ENCODE results near the gene OR1B1.

DNA sequence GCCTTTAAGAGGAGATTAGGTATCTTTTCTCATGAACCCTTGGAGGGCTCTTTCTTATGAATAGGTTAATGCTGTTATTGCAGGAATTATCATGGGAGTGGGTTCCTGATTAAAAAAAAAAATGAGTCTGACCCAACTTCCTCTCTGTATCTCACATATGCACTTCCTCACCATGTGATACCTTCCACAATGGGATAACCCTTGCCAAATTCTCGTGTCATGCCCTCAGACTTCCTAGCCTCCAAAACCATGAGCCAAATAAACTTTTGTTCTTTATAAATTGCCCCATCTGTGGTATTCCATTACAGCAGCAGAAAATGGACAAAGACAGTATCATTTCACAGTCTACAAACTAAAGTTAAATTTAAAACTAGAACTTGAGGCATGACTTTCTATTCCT, 1.0 kb downstream of the OR1B1 start:
- no peak for TF ChIP-seq POLR2A (IDR thresholded peaks at IDR 0.05)
- TF ChIP-seq, protein P1, sequence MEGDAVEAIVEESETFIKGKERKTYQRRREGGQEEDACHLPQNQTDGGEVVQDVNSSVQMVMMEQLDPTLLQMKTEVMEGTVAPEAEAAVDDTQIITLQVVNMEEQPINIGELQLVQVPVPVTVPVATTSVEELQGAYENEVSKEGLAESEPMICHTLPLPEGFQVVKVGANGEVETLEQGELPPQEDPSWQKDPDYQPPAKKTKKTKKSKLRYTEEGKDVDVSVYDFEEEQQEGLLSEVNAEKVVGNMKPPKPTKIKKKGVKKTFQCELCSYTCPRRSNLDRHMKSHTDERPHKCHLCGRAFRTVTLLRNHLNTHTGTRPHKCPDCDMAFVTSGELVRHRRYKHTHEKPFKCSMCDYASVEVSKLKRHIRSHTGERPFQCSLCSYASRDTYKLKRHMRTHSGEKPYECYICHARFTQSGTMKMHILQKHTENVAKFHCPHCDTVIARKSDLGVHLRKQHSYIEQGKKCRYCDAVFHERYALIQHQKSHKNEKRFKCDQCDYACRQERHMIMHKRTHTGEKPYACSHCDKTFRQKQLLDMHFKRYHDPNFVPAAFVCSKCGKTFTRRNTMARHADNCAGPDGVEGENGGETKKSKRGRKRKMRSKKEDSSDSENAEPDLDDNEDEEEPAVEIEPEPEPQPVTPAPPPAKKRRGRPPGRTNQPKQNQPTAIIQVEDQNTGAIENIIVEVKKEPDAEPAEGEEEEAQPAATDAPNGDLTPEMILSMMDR (IDR thresholded peaks at IDR 0.05 in 4 of 5, conservative IDR thresholded peaks at IDR 0.05 in 1 of 5) = no peak

All from gastrocnemius medialis (tissue), 4 donors.